Ishikawa (cell line): Measurements from ENCODE around the gene CISD3.

Experiments
- EP300 ChIP-seq: IDR thresholded peaks from 2 replicates; pipeline ENCODE4 v1.6.1; 2012; ENCODE audit warnings: borderline replicate concordance
- TAF1 ChIP-seq: IDR thresholded peaks from 2 replicates; pipeline ENCODE4 v1.6.1; 2012; ENCODE audit warnings: low read depth, mild to moderate bottlenecking
- TEAD4 ChIP-seq: IDR thresholded peaks from 2 replicates; pipeline ENCODE4 v1.6.1; 2012
- TF ChIP-seq, protein P1 (sequence below): IDR thresholded peaks from 2 replicates; pipeline ENCODE4 v1.6.1; 2012
- TF ChIP-seq, protein P2 (sequence below): IDR thresholded peaks from 2 replicates; pipeline ENCODE4 v1.6.1; 2012; ENCODE audit warnings: low read depth, mild to moderate bottlenecking

GRCh38 chr17:38766341-38766740, 36.2 kb downstream of the CISD3 start:
- TF ChIP-seq, protein P1, sequence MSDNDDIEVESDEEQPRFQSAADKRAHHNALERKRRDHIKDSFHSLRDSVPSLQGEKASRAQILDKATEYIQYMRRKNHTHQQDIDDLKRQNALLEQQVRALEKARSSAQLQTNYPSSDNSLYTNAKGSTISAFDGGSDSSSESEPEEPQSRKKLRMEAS = no peak
- no peak for TF ChIP-seq EP300
- TF ChIP-seq TEAD4 = no peak
- TF ChIP-seq, protein P2, sequence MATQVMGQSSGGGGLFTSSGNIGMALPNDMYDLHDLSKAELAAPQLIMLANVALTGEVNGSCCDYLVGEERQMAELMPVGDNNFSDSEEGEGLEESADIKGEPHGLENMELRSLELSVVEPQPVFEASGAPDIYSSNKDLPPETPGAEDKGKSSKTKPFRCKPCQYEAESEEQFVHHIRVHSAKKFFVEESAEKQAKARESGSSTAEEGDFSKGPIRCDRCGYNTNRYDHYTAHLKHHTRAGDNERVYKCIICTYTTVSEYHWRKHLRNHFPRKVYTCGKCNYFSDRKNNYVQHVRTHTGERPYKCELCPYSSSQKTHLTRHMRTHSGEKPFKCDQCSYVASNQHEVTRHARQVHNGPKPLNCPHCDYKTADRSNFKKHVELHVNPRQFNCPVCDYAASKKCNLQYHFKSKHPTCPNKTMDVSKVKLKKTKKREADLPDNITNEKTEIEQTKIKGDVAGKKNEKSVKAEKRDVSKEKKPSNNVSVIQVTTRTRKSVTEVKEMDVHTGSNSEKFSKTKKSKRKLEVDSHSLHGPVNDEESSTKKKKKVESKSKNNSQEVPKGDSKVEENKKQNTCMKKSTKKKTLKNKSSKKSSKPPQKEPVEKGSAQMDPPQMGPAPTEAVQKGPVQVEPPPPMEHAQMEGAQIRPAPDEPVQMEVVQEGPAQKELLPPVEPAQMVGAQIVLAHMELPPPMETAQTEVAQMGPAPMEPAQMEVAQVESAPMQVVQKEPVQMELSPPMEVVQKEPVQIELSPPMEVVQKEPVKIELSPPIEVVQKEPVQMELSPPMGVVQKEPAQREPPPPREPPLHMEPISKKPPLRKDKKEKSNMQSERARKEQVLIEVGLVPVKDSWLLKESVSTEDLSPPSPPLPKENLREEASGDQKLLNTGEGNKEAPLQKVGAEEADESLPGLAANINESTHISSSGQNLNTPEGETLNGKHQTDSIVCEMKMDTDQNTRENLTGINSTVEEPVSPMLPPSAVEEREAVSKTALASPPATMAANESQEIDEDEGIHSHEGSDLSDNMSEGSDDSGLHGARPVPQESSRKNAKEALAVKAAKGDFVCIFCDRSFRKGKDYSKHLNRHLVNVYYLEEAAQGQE = no peak
- TF ChIP-seq TAF1 = no peak
